Hepatocyte (in vitro differentiated cells): ENCODE data around the gene IL17REL. TPM values are rescaled to one million over a fixed set of nuclear protein-coding genes. Genes with fewer than 3 reads are reported as not detected.

Experiments
- DNase-seq: peaks from one replicate; pipeline ENCODE4 v3.0.0-alpha.2; 2016; ENCODE audit warnings: low spot score
- H2AFZ ChIP-seq: fragments of 200-600 bp; sonication (generic); 2 replicates; pipeline ENCODE4 v1.6.0; 2016; ENCODE audit warnings: antibody characterized with exemption, mild to moderate bottlenecking
- H3K27ac ChIP-seq: fragments of 200-600 bp; sonication (generic); 2 replicates; pipeline ENCODE4 v1.5.1; 2016; ENCODE audit warnings: mild to moderate bottlenecking
- H3K27me3 ChIP-seq: fragments of 200-600 bp; sonication (generic); 2 replicates; pipeline ENCODE4 v1.6.1; 2016
- H3K36me3 ChIP-seq: fragments of 200-600 bp; sonication (generic); replicated peaks from 2 replicates; pipeline ENCODE4 v1.5.1; 2016; ENCODE audit warnings: low read depth; ENCODE audit not compliant: insufficient read depth
- H3K4me1 ChIP-seq: fragments of 200-600 bp; sonication (generic); 2 replicates; pipeline ENCODE4 v1.5.1; 2016; ENCODE audit warnings: mild to moderate bottlenecking, moderate library complexity; ENCODE audit not compliant: insufficient read depth
- H3K4me2 ChIP-seq: fragments of 200-600 bp; sonication (generic); 2 replicates; pipeline ENCODE4 v1.6.0; 2016
- H3K4me3 ChIP-seq: fragments of 200-600 bp; sonication (generic); 2 replicates; pipeline ENCODE4 v1.5.1; 2016; ENCODE audit warnings: mild to moderate bottlenecking
- H3K79me2 ChIP-seq: fragments of 200-600 bp; sonication (generic); 2 replicates; pipeline ENCODE4 v1.6.0; 2017; ENCODE audit warnings: mild to moderate bottlenecking
- H3K9me2 ChIP-seq: fragments of 200-600 bp; sonication (generic); replicated peaks from 2 replicates; pipeline ENCODE4 v1.6.0; 2017; ENCODE audit warnings: mild to moderate bottlenecking; ENCODE audit not compliant: insufficient read depth
- H3K9me3 ChIP-seq: fragments of 200-600 bp; sonication (generic); 2 replicates; pipeline ENCODE4 v1.5.1; 2016; ENCODE audit warnings: low read depth, mild to moderate bottlenecking
- H4K20me1 ChIP-seq: fragments of 200-600 bp; sonication (generic); 2 replicates; pipeline ENCODE4 v1.6.0; 2016; ENCODE audit warnings: mild to moderate bottlenecking; ENCODE audit not compliant: insufficient read depth, poor library complexity, severe bottlenecking
- CTCF ChIP-seq: fragments of 200-600 bp; sonication (generic); IDR thresholded peaks from 2 replicates; pipeline ENCODE4 v1.5.1; 2016; ENCODE audit warnings: antibody characterized with exemption, mild to moderate bottlenecking; ENCODE audit not compliant: poor library complexity
- EZH2 ChIP-seq: fragments of 200-600 bp; sonication (generic); IDR thresholded peaks from 2 replicates; pipeline ENCODE4 v1.6.1; 2016; ENCODE audit warnings: antibody characterized with exemption, mild to moderate bottlenecking, borderline replicate concordance
- EZH2phosphoT487 ChIP-seq: fragments of 200-600 bp; sonication (generic); IDR thresholded peaks from one replicate; pipeline ENCODE4 v1.6.1; 2018; ENCODE audit warnings: antibody characterized with exemption, mild to moderate bottlenecking, low read depth, moderate library complexity; ENCODE audit not compliant: unreplicated experiment, severe bottlenecking
- WGBS: methylation state at CpG from one replicate; pipeline ENCODE4 v1.1.6; 2016; ENCODE audit warnings: low lambda C conversion rate; ENCODE audit errors: missing lambda C conversion rate; 5-methylcytosine and 5-hydroxymethylcytosine counted together
- polyA plus RNA-seq: library from polyadenylated mRNA; unstranded; fragments of >200 nt; fragmentation: Nextera tagmentation; extraction: Ambion mirVana; gene quantifications from 2 replicates; pipeline ENCODE4 v1.2.1, GENCODE V29; 2016
- total RNA-seq: library from RNA; depleted of rRNA; stranded (reverse); fragments of >200 nt; gene quantifications from 2 replicates; pipeline ENCODE4 v1.2.3, GENCODE V29; 2014

The IL17REL gene
- total and polyA plus RNA-seq, 2 experiments from 2014 or later = not detected

DNA sequence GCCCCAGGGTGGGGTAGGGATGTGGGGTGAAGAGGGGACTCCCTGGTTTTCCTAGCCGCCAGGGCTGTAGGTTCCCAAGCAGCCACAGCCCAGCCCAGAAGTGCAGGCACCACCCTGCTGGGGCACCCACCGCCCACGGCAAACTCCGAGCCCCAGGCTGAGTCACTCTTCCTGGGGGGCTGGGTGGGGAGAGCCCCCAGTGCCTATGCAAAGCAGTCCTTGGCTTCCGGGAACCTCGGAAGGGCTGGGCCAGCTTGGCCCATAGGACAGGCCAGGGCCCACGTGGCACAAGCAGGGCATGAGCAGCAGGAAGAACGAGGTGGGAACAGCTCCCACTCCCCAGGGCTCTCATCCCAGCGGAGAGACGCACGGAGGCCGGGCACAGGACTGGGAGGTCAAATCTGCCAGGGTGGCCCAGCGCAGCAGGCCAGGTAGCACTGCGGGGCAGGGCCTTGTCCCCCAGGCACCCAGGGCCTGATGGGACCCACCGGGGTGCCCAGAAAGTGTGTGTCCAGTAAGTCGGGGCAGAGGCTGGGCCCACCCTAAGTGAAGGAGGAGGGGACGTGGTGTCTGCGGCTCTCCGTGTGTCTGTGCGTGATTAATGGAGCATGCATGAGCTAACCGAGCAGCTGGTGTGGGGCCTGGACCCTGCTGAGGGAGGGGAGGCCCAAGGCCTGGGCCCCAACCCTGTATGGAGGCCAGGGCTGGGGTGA, 4.6 kb upstream of the IL17REL start:
- Histone ChIP-seq H3K79me2 (no peaks in the 10 kb centered on the region), H3K36me3 (no peaks in the 10 kb centered on the region), H3K9me2 (no peaks in the 10 kb centered on the region), H2AFZ (no peak overlapping the region), H3K9me3 (no peaks in the 10 kb centered on the region), H3K27ac (no peak overlapping the region), H4K20me1 (no peaks in the 10 kb centered on the region), H3K4me2 (no peak overlapping the region), H3K4me3 (no peak overlapping the region), H3K27me3 (peaks cover 25% of the 10 kb centered on the region), H3K4me1 (no peaks in the 10 kb centered on the region)
- 83% methylated on average over 19 of the region's 21 CpGs for WGBS
- TF ChIP-seq EZH2 (no peak), EZH2phosphoT487 (no peak), CTCF (no peak)
- peak; percentile 5 for DNase-seq

GRCh38 chr22:50016308-50016987, 3.9 kb upstream of the IL17REL start:
- TF ChIP-seq EZH2 (no peak), EZH2phosphoT487 (no peak), CTCF (no peak)
- DNase-seq = no peak
- no peaks in the 10 kb centered on the region for H3K9me2 ChIP-seq
- no peak overlapping the region for H3K27ac ChIP-seq
- H3K9me3 ChIP-seq = no peaks in the 10 kb centered on the region
- H3K4me1 ChIP-seq = no peaks in the 10 kb centered on the region
- H3K27me3 ChIP-seq = peaks cover 32% of the 10 kb centered on the region
- H3K36me3 ChIP-seq = no peaks in the 10 kb centered on the region
- H3K4me2 ChIP-seq = no peak overlapping the region
- H4K20me1 ChIP-seq = no peaks in the 10 kb centered on the region
- no peak overlapping the region for H2AFZ ChIP-seq
- H3K79me2 ChIP-seq = no peaks in the 10 kb centered on the region
- H3K4me3 ChIP-seq = no peak overlapping the region
- 95% methylated on average over 20 of the region's 20 CpGs for WGBS

DNA sequence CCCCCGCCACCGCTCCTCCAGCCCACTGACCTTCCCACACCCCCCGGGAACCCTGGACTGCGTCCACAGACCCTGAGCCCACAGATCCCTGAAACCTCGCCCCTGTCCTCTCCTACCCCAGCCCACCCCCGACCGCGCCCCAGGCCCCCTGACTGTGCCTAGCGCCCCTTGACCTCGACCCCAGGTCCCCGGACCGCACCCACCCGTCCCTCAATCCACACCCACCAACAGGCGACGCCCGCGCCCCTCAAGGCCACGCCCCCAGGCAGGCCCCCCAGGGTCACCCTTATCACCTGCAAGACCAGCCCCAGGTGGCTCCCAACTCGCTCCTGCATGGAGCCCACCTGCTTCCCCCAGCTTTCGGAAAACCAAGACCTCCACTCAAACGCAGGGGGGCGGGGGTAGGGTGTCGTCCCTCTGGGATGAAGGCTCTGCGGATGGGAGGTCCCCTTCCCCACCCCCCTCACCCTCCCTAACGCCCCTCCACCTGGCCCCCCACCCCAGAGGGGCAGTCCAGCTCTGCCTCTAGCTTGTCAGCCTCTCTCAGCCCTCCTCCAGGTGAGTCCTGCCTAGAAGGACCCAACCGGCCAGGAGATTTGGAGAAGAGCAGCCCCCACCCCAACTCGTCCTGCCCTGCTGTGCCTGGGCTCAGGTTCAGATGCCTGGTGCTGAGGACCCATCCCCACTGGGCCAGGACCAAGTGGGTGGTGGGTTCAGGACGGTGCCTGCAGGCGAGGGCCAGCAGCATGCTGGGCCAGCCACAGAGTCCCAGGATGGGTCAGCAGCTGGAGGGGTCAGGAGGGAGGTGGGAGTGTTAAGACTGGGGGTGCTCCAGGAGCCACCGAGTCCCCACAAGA, 3.1 kb upstream of the IL17REL start:
- Histone ChIP-seq H4K20me1 (no peaks in the 10 kb centered on the region), H3K79me2 (no peaks in the 10 kb centered on the region), H3K9me2 (no peaks in the 10 kb centered on the region), H3K36me3 (no peaks in the 10 kb centered on the region), H2AFZ (no peak overlapping the region), H3K27ac (no peak overlapping the region), H3K4me3 (no peak overlapping the region), H3K4me2 (peak overlapping the region; percentile 73), H3K27me3 (peaks cover 38% of the 10 kb centered on the region), H3K9me3 (no peaks in the 10 kb centered on the region), H3K4me1 (peaks cover 5% of the 10 kb centered on the region)
- DNase-seq = peak; percentile 4
- WGBS = 78% methylated on average over 10 of the region's 30 CpGs
- TF ChIP-seq EZH2phosphoT487 (no peak), EZH2 (no peak), CTCF (no peak)
